GM06990 (cell line): ENCODE measurements around the gene NFATC2.

Experiments
- DNase-seq: peaks from one replicate; pipeline ENCODE4 v3.0.0-alpha.2; 2011; ENCODE audit not compliant: insufficient read length; ENCODE audit errors: extremely low read depth
- H3K27me3 ChIP-seq: replicated peaks from 2 replicates; pipeline ENCODE4 v1.6.0; 2011; ENCODE audit warnings: low read length; ENCODE audit not compliant: control insufficient read depth, insufficient read depth
- H3K36me3 ChIP-seq: 2 replicates; pipeline ENCODE4 v1.5.1; 2011; ENCODE audit warnings: low read length; ENCODE audit not compliant: control insufficient read depth, insufficient read depth
- H3K4me3 ChIP-seq: replicated peaks from 2 replicates; pipeline ENCODE4 v1.5.1; 2011; ENCODE audit warnings: low read depth, mild to moderate bottlenecking, control low read depth, low read length
- CTCF ChIP-seq: IDR thresholded peaks from 2 replicates; pipeline ENCODE4 v1.5.1; 2011; ENCODE audit warnings: low read length, control low read depth, mild to moderate bottlenecking, inconsistent platforms; ENCODE audit not compliant: insufficient read depth, poor library complexity, severe bottlenecking

Gene NFATC2

GRCh38 chr20:51562027-51562331 lies 19.5 kb upstream of the NFATC2 start:
- H3K27me3 ChIP-seq: no peaks in the 10 kb centered on the region; the same call in none of the 2 replicates
- H3K36me3 ChIP-seq: no peaks in the 10 kb centered on the region
- DNase-seq: no peak
- no peak for TF ChIP-seq CTCF
- H3K4me3 ChIP-seq: no peak overlapping the region; the same call in 1 of the 2 replicates

- no peaks in the 10 kb centered on the region for H3K36me3 ChIP-seq
- no peaks in the 10 kb centered on the region; the same call in none of the 2 replicates for H3K27me3 ChIP-seq
These were observed 18.2 kb upstream of the NFATC2 start for GRCh38 chr20:51560550-51561307.

DNA sequence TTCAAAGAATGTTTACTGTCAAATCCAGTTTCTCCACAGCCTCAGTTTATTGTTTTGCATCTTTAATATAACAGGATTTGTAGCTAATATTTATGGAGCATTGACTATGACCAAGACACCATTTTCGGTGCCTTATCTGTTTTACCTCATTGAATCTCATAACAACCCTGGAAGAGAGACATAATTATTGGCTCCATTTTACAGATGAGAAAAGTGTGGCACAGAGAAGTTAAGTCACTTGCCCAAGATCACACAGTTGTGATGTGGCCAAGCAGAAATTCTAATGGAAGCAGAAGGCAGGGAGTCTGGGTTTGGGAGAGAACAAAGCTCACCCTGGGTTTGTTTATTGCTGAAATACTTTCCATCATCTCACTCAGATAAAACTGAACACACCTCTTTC lies 17.5 kb upstream of the NFATC2 start:
- H3K4me3 ChIP-seq: no peak overlapping the region
- H3K36me3 ChIP-seq: no peaks in the 10 kb centered on the region
- TF ChIP-seq CTCF: no peak
- no peaks in the 10 kb centered on the region; the same call in none of the 2 replicates for H3K27me3 ChIP-seq
- no peak for DNase-seq

More at GRCh38 chr20:51560550-51561307, 18.2 kb upstream of the NFATC2 start:
- no peak for DNase-seq
- no peak for TF ChIP-seq CTCF
- H3K4me3 ChIP-seq: no peak overlapping the region

DNA sequence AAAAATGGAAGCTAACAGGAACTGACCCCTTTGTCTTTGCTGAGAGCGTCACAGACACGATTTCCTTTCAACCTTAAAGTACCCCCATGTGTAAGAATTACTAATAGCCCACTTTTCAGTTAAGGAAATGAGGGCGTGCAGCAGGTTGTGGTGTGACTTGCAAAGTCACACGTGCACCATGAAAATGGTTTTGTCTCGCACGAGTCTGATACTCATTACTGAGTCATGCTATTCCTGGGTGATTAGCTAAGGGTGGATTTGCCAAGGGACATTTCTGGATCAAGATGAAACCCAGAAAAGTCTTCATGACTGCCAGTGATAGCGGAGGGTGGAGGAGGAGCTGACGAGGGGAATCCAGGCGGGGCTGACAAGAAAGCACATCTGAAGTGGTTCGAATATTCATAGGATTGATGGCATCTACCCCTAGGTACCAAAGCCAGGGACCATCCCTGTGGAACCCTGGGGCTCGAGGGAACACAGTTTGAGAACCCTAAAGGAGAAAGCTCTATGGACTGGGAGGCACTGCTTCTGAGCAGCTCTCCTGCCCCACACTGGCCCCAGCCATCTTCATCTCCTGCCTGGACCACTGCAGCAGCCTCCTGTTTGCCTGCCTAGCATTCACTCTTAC lies 12.1 kb upstream of the NFATC2 start:
- Histone ChIP-seq H3K4me3 (no peak overlapping the region), H3K36me3 (no peaks in the 10 kb centered on the region), H3K27me3 (no peaks in the 10 kb centered on the region; the same call in 1 of the 2 replicates)
- no peak for TF ChIP-seq CTCF
- DNase-seq: no peak

DNA sequence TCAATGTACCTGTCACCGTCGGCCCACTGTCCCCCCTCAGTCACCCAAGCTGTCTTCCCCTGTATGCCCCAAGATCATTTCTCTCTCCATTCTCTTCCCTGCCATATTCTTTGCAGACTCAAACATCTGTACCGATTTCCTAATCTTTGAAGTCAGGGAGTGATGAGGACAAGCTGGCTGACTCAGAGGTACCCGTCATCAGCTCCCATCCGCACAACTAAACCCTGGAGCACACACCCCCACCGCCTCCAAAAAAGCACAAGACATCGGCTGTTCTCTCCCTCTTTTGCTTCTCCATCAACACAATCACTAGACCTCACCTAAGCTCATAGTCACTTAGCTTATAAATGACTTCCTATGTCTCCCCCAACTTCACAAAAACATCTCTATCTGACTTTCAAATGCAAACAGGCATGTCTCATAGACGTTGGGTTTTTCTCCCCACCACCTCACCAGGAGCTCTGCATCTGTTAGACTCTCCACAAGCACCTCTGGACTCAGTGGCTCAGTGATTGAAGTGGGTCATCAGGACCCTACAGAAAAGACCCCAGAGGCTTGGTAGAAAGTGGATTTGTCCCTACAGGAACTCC lies 11.5 kb upstream of the NFATC2 start:
- Histone ChIP-seq H3K36me3 (no peaks in the 10 kb centered on the region), H3K27me3 (no peaks in the 10 kb centered on the region; the same call in 1 of the 2 replicates), H3K4me3 (no peak overlapping the region)
- no peak for TF ChIP-seq CTCF
- no peak for DNase-seq
